Lower lobe of right lung (tissue), 2 donors: ENCODE results near the gene ARF5. TPM values are rescaled to one million over a fixed set of nuclear protein-coding genes. Genes with fewer than 3 reads are reported as not detected.
"Not testable (repeated sequence)": the region's sequence is repeated elsewhere in the genome, so short reads cannot be mapped to it uniquely, and the experiment has no call there.

Experiments
- ATAC-seq, 2 donors: fragments of 200-7000 bp; cut with Tn5 transposase; one replicate each; pipeline ENCODE4 v1.9.1; 2020 to 2022; ENCODE audit warnings: mild to moderate bottlenecking in 2 of 2, moderate library complexity in 2 of 2
- DNase-seq: peaks from one replicate; pipeline ENCODE4 v3.0.0-alpha.2; 2020
- H3K27ac ChIP-seq: fragments of 200-600 bp; one replicate; pipeline ENCODE4 v1.8.0; 2022
- H3K27me3 ChIP-seq: fragments of 200-600 bp; one replicate; pipeline ENCODE4 v1.8.0; 2022; ENCODE audit warnings: low read depth
- H3K36me3 ChIP-seq: fragments of 200-600 bp; one replicate; pipeline ENCODE4 v1.8.0; 2022; ENCODE audit warnings: mild to moderate bottlenecking
- H3K4me1 ChIP-seq: fragments of 200-600 bp; one replicate; pipeline ENCODE4 v1.8.0; 2022
- H3K4me3 ChIP-seq: fragments of 200-600 bp; one replicate; pipeline ENCODE4 v1.8.0; 2022; ENCODE audit warnings: mild to moderate bottlenecking
- H3K9me3 ChIP-seq: fragments of 200-600 bp; one replicate; pipeline ENCODE4 v1.8.0; 2022
- CTCF ChIP-seq: fragments of 200-600 bp; IDR thresholded peaks from one replicate; pipeline ENCODE4 v1.8.0; 2022; ENCODE audit warnings: antibody characterized with exemption, mild to moderate bottlenecking
- intact Hi-C: fragments of 100-400 bp; cut with DNase I; formaldehyde crosslinking; loops from one replicate; pipeline ENCODE4 v1.11.0; 2022
- long read RNA-seq: library from polyadenylated mRNA; unstranded; transcript quantifications from one replicate; pipeline ENCODE4 v2.0.0, GENCODE V29; 2021
- total RNA-seq: library from RNA; stranded (reverse); fragmentation: NEBNext Ultra II Directional; extraction: Animal tissue kit (Norgen Biotek cat#: 25700); gene quantifications from one replicate; pipeline ENCODE4 v1.2.1, GENCODE V29; 2021
- donor health status: DM: no; HTN: yes; CAD: no; lungs with severe emphysema.

The ARF5 gene
- 88.6 TPM for total RNA-seq
- long read RNA-seq, transcript ARF5-201 (6 exons, 1,103 nt): major isoform, 77 of 88 reads
- long read RNA-seq, partial matches to known transcripts: 7 of 88 reads
- long read RNA-seq, other reads (novel, unspliced or antisense): 1 of 88 reads

DNA sequence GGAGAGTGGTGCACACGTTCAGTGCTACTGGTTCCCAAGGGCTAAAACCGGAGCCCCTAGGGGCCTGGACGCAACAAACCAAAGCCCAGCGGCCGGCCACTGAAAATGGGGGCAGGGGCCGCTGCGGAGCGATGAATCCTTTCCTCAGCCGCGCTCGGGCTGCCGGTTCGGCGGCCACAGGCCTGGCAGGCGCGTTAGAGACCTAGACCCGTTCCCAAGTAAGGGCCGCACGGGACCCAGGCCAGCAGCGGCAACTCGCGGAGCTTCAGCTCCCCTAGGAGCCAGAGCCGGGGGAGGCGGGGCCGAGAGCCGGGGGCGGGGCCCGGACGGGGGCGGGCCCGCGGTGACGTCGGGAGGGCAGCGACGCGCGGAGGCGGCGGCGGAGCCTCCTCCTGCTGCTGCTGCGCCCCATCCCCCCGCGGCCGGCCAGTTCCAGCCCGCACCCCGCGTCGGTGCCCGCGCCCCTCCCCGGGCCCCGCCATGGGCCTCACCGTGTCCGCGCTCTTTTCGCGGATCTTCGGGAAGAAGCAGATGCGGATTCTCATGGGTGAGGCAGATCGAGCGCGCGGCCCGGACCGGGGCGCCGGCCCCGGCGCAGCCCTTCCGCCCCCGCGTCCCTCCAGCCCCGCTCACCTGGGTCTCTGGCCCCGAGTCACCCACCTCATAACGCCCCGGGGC is at the start of gene ARF5:
ARF5 (plus strand) TSS at position 393 of the 678 bp plus-strand sequence; CDS start at position 481, 88 bp downstream.
- peak within 1 kb of the TSS; percentile 95 for H3K4me3 ChIP-seq
- intact Hi-C loops: no loop called here
- H3K4me1 ChIP-seq: peaks cover 40% of the 10 kb centered on the region
- no peak for TF ChIP-seq CTCF
- ATAC-seq (peak; percentile 95), DNase-seq (peak; percentile 91)
- H3K27me3 ChIP-seq: no peaks in the 10 kb centered on the region
- peak within 1 kb of the TSS; percentile 87 for H3K27ac ChIP-seq
- H3K36me3 ChIP-seq: peaks cover 29% of the 10 kb centered on the region
- no peaks in the 10 kb centered on the region for H3K9me3 ChIP-seq

DNA sequence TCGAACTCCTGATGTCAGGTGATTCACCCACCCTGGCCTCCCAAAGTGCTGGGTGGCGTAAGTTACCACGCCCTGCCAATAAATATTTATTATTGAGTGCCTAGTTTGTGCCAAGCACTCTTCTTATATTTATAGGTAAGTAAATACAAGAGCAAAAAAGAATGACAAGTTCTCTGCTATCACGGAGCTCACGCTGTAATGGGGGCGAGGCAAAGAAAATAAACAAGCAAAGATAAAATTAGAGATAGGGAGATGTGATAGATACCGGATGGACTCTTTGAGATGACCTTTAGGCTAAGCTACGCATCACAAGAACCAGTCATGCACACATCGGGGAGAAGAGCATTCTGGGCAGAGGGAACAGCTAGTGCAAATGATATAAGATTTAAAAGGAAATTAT is 49.1 kb upstream of the ARF5 start:
- Histone ChIP-seq H3K27ac (no peak overlapping the region), H3K4me1 (no peaks in the 10 kb centered on the region), H3K4me3 (no peak overlapping the region), H3K9me3 (no peaks in the 10 kb centered on the region), H3K27me3 (peaks cover 19% of the 10 kb centered on the region), H3K36me3 (no peaks in the 10 kb centered on the region)
- DNase-seq: no peak
- intact Hi-C loops: no loop called here
- no peak for TF ChIP-seq CTCF
- no peak for ATAC-seq

DNA sequence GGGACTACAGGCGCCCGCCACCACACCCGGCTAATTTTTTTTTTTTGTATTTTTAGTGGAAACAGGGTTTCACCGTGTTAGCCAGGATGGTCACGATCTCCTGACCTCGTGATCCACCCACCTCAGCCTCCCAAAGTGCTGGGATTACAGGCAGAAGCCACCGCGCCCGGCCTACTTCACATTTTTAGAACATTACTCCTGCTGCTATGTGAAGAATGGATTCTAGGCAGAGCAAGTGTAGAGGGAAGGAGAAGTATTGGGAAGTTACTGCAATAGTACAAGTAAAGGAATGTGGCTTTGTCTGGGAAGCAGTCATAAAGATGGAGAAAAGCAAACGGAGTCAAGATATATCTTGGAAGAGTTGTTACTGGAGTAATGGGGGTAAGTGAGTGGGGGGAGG is 47.8 kb upstream of the ARF5 start:
- H3K4me1 ChIP-seq, H3K9me3 ChIP-seq, H3K27ac ChIP-seq, DNase-seq, intact Hi-C loops, H3K4me3 ChIP-seq, H3K36me3 ChIP-seq, ATAC-seq: not testable (repeated sequence)
- peaks cover 19% of the 10 kb centered on the region for H3K27me3 ChIP-seq

DNA sequence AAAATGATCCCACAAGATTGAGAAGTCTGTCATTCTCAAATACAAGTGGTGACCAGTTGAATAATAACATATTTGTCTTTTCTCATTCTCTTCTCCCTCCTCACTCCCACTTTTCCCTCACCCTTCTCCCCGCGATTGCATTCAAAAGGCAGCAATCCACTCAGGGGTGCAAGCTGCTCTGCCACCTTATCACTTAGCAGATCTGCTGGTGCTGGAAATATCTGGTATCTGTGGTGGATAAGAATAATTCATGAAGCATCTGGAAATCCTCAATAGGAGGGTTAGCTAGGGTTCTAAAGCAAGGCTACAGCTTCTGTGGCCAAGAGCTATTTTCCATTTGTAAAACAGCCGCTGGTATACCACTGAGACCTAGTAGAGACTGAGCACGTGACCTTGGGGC is 46.7 kb upstream of the ARF5 start:
- intact Hi-C loops: no loop called here
- Histone ChIP-seq H3K27ac (no peak overlapping the region), H3K4me3 (no peak overlapping the region), H3K27me3 (peaks cover 19% of the 10 kb centered on the region), H3K4me1 (no peaks in the 10 kb centered on the region), H3K9me3 (no peaks in the 10 kb centered on the region), H3K36me3 (no peaks in the 10 kb centered on the region)
- ATAC-seq: no peak
- TF ChIP-seq CTCF: no peak
- no peak for DNase-seq

DNA sequence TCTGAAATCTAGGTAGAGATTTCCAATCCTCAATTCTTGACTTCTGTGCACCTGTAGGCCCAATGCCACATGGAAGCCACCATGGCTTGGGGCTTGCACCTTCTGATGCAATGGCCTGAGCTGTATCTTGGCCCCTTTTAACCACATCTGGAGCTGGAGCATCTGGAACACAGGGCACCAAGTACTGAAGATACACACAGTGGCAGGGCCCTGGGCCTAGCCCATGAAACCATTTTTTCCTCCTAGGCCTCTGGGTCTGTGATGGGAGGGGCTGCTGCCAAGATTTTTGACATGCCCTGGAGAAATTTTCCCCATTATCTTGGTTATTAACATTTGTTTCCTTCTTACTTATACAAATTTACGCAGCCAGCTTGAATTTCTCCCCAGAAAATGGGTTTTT is 41.9 kb upstream of the ARF5 start:
- intact Hi-C loops: no loop called here
- ATAC-seq (no peak), DNase-seq (no peak)
- no peaks in the 10 kb centered on the region for H3K27me3 ChIP-seq
- no peaks in the 10 kb centered on the region for H3K36me3 ChIP-seq
- no peak overlapping the region for H3K4me3 ChIP-seq
- no peaks in the 10 kb centered on the region for H3K4me1 ChIP-seq
- H3K9me3 ChIP-seq: no peaks in the 10 kb centered on the region
- H3K27ac ChIP-seq: no peak overlapping the region
- no peak for TF ChIP-seq CTCF

DNA sequence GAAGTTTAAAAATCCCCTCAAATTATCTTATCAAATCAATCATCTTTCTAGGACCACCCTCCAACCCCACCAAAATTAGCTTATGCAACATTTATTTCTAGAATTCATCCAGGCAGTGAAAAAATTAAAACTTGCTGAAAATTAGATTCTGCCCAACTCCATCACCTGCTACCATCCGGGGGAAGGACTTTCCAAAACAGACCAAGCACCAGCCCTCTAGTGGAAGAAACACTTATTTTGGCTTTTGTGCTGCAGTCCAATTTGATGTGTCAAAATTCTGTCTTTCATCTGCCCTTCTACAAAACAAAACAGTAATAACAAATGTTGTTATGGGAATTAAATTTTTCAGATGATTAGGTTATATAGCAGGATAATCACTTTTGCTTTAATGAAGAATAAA is 38.0 kb upstream of the ARF5 start:
- H3K36me3 ChIP-seq: no peaks in the 10 kb centered on the region
- H3K4me1 ChIP-seq: no peaks in the 10 kb centered on the region
- intact Hi-C loops: no loop called here
- no peak overlapping the region for H3K4me3 ChIP-seq
- no peak for TF ChIP-seq CTCF
- DNase-seq (no peak), ATAC-seq (no peak)
- H3K27ac ChIP-seq: no peak overlapping the region
- H3K27me3 ChIP-seq: no peaks in the 10 kb centered on the region
- H3K9me3 ChIP-seq: no peaks in the 10 kb centered on the region
